PFSK-1 (cell line): ENCODE measurements around the gene ARHGAP28.

Experiments used
- FOXP2 ChIP-seq: optimal IDR thresholded peaks from 2 replicates; pipeline ENCODE3; 2011; ENCODE audit warnings: borderline replicate concordance, control low read depth, inconsistent platforms; ENCODE audit not compliant: insufficient read depth; ENCODE audit errors: extremely low read length, extremely low read depth
- POLR2AphosphoS5 ChIP-seq: IDR thresholded peaks from 2 replicates; pipeline ENCODE4 v1.6.1; 2012; ENCODE audit warnings: low read depth, mild to moderate bottlenecking, control low read depth, low read length, moderate library complexity
- SIN3A ChIP-seq: IDR thresholded peaks from 2 replicates; pipeline ENCODE4 v1.6.1; 2012; ENCODE audit warnings: mild to moderate bottlenecking, low read length, moderate library complexity, borderline replicate concordance; ENCODE audit not compliant: insufficient read depth
- TAF1 ChIP-seq: IDR thresholded peaks from 2 replicates; pipeline ENCODE4 v1.6.1; 2012; ENCODE audit warnings: low read length, control low read depth, borderline replicate concordance; ENCODE audit not compliant: insufficient read depth
- TF ChIP-seq, protein P1 (sequence below), 2 experiments: IDR thresholded peaks; 2 replicates each; pipeline versions ENCODE4 v1.6.1 to v1.8.0; 2011 to 2012; ENCODE audit warnings: low read depth in 2 of 2, low read length in 2 of 2, control low read depth in 1 of 2, inconsistent platforms in 1 of 2, mild to moderate bottlenecking in 1 of 2, moderate library complexity in 1 of 2; ENCODE audit not compliant: insufficient read depth in 1 of 2

The ARHGAP28 gene

DNA sequence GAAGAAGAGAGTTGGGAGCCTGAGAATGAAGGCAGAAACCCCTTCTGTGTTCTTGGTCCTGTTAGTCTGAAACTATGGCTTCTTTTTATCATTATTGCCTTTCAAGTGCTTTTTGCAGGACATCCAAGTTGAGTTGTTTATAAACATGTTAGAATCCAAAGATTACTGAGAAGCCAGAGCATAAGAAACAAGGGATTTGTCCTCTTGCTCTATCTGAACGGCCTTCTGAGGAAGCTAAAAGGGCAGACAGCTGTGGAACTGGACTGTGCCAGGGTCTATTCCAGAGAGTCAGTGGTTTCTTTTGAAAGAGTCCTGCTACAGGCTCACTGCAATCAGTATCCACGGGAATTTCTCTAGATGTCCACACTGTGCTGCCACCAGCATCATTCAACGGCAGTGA lies 86.6 kb downstream of the ARHGAP28 start:
- TF ChIP-seq, protein P1, sequence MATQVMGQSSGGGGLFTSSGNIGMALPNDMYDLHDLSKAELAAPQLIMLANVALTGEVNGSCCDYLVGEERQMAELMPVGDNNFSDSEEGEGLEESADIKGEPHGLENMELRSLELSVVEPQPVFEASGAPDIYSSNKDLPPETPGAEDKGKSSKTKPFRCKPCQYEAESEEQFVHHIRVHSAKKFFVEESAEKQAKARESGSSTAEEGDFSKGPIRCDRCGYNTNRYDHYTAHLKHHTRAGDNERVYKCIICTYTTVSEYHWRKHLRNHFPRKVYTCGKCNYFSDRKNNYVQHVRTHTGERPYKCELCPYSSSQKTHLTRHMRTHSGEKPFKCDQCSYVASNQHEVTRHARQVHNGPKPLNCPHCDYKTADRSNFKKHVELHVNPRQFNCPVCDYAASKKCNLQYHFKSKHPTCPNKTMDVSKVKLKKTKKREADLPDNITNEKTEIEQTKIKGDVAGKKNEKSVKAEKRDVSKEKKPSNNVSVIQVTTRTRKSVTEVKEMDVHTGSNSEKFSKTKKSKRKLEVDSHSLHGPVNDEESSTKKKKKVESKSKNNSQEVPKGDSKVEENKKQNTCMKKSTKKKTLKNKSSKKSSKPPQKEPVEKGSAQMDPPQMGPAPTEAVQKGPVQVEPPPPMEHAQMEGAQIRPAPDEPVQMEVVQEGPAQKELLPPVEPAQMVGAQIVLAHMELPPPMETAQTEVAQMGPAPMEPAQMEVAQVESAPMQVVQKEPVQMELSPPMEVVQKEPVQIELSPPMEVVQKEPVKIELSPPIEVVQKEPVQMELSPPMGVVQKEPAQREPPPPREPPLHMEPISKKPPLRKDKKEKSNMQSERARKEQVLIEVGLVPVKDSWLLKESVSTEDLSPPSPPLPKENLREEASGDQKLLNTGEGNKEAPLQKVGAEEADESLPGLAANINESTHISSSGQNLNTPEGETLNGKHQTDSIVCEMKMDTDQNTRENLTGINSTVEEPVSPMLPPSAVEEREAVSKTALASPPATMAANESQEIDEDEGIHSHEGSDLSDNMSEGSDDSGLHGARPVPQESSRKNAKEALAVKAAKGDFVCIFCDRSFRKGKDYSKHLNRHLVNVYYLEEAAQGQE (IDR thresholded peaks at IDR 0.05; ENCODE audit: insufficient read depth in 1 of 2, low read depth in 2 of 2, low read length in 2 of 2) = no peak
- no peak for TF ChIP-seq POLR2AphosphoS5

DNA sequence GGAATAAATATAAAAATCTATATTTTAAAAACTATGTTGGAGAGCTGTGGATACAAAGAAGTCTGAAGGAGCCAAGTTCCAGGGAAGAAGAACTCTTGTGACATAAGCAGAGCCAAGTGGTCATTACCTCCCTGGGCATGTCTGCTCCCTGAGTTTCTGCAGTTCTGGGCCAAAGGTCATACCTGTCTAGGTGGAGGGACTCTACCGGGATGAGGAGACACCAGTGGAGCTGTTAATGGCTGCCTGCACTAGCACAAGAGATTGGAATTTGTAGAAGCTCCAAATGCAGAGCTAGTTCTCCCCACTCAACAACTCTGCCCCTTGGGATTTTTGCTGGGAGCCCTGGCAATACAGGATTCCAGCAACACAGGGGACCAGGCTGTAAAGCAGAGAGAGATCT lies 89.8 kb downstream of the ARHGAP28 start:
- TF ChIP-seq TAF1 = no peak
- TF ChIP-seq, protein P1 (IDR thresholded peaks at IDR 0.05; ENCODE audit: insufficient read depth in 1 of 2, low read depth in 2 of 2, low read length in 2 of 2) = no peak
- no peak for TF ChIP-seq SIN3A
- no peak for TF ChIP-seq FOXP2
- TF ChIP-seq POLR2AphosphoS5 = no peak

- TF ChIP-seq FOXP2 (no peak), POLR2AphosphoS5 (no peak), TAF1 (no peak), SIN3A (no peak)
- TF ChIP-seq, protein P1 (IDR thresholded peaks at IDR 0.05; ENCODE audit: insufficient read depth in 1 of 2, low read depth in 2 of 2, low read length in 2 of 2) = no peak
Observed at GRCh38 chr18:6820314-6820713, 90.8 kb downstream of the ARHGAP28 start.

DNA sequence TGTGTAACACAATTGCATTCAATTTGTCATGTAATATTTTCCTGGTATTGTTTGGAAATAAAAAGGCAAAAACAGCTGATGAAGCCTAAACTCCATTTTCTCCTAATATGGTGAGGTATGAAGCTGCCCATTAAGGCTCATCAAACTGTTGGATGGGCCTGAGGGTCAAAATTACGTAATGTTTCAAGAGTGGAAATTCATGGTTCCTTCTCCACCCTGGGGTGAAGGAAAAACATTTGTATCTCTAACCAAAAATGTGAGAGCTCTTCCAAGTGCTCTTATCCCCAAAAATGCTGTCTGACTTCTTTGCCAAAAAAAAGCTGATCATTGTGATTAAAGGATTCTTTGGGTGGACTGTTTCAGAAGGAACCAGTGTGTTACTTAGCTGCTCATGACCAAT lies 91.8 kb downstream of the ARHGAP28 start:
- TF ChIP-seq SIN3A (no peak), FOXP2 (no peak), TAF1 (no peak)

DNA sequence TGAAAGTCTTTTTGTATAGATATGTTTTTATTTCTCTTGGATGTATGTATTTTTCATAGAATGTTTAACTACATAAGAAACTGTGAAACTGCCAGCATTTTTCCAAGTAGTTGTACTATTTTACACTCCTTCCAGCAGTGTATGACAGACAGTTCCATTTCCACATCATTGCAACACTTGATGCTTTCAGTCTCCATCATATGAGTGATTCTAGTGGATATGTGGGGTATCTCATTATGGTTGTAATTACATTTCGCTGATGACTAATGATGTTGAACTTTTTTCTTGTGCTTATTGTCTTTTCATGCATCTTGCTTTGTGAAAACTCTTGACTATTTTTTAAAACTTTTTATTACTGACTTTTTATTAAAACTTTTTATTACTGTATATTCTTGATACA lies 101.4 kb downstream of the ARHGAP28 start:
- TF ChIP-seq, protein P1 (IDR thresholded peaks at IDR 0.05; ENCODE audit: insufficient read depth in 1 of 2, low read depth in 2 of 2, low read length in 2 of 2) = no peak
- TF ChIP-seq POLR2AphosphoS5 = no peak
